ENCODE data around the gene USP9X.

DNA sequence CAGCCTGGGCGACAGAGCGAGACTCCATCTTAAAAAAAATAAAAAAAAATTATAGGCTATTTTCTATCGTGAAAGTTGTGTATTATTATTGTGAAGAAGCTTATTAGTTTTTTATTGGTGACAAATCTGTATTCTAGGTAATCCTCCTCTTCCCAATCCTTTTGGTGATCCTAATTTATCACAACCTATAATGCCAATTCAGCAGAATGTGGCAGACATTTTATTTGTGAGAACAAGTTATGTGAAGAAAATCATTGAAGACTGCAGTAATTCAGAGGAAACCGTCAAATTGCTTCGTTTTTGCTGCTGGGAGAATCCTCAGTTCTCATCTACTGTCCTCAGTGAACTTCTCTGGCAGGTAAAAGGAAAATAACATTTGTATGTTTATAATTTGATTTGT, 139.4 kb downstream of the USP9X start:
- TF ChIP-seq CTCF (IDR thresholded peaks at IDR 0.05) (no peak), POLR2A (IDR thresholded peaks at IDR 0.05) (no peak)

Data from adrenal gland (tissue), 5 donors.